ENCODE data around the gene HECW1. TPM values are rescaled to one million over a fixed set of nuclear protein-coding genes. Genes with fewer than 3 reads are reported as not detected.
"Not testable (repeated sequence)": the region's sequence is repeated elsewhere in the genome, so short reads cannot be mapped to it uniquely, and the experiment has no call there.

The HECW1 gene
- total RNA-seq, 4 donors from 2014 or later, result 0.83 to 3.9 (median 2.7) TPM; not detected in 1

DNA sequence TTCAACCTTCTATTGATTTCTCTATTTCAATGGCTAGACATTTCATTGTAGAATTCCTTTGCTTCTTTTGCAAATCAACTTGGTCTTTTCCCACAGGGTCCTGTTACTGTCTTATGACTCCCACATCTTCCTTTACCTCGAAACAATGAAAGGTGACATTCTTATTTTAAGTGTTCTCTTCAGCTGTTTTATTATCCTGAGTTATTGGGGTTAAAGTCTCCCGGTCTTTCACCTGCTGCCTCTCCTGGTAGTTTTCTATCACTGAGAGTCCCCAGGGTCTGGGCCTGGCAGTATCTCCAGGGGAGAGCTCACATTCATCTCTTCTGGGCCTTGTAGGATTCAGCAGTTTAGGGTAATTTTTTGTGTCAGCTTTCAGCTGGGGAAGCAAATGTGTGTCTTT lies 95.8 kb downstream of the HECW1 start:
- Histone ChIP-seq H3K4me3 (no peak overlapping the region), H3K27me3 (no peaks in the 10 kb centered on the region), H3K9me3 (no peaks in the 10 kb centered on the region), H3K27ac (no peak overlapping the region), H3K36me3 (no peaks in the 10 kb centered on the region), H3K4me1 (no peaks in the 10 kb centered on the region)
- no peak for TF ChIP-seq POLR2A (IDR thresholded peaks at IDR 0.05)
- TF ChIP-seq, protein P1, sequence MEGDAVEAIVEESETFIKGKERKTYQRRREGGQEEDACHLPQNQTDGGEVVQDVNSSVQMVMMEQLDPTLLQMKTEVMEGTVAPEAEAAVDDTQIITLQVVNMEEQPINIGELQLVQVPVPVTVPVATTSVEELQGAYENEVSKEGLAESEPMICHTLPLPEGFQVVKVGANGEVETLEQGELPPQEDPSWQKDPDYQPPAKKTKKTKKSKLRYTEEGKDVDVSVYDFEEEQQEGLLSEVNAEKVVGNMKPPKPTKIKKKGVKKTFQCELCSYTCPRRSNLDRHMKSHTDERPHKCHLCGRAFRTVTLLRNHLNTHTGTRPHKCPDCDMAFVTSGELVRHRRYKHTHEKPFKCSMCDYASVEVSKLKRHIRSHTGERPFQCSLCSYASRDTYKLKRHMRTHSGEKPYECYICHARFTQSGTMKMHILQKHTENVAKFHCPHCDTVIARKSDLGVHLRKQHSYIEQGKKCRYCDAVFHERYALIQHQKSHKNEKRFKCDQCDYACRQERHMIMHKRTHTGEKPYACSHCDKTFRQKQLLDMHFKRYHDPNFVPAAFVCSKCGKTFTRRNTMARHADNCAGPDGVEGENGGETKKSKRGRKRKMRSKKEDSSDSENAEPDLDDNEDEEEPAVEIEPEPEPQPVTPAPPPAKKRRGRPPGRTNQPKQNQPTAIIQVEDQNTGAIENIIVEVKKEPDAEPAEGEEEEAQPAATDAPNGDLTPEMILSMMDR (IDR thresholded peaks at IDR 0.05), result no peak
- DNase-seq, result no peak

DNA sequence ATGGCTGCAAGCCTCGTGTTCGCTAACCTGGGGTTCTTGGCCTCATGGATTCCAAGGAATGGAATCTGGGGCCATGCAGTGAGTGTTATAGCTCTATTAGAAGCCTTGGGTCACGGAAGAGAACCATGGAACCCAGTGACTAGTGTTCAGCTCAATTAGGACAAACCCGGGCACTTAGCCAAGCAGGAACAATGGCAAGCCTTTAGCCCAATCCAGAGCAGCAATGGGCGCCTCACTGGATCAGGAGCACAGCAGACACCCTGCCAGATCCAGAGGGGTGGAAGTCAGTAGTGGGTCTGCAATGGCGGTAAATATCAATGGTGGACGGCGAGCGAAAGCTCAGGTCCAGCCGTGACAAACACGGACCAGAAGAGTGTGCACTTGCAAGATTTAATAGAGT lies 98.1 kb downstream of the HECW1 start:
- H3K4me3 ChIP-seq, H3K27me3 ChIP-seq, H3K27ac ChIP-seq, H3K4me1 ChIP-seq, H3K36me3 ChIP-seq, H3K9me3 ChIP-seq, DNase-seq: not testable (repeated sequence)

DNA sequence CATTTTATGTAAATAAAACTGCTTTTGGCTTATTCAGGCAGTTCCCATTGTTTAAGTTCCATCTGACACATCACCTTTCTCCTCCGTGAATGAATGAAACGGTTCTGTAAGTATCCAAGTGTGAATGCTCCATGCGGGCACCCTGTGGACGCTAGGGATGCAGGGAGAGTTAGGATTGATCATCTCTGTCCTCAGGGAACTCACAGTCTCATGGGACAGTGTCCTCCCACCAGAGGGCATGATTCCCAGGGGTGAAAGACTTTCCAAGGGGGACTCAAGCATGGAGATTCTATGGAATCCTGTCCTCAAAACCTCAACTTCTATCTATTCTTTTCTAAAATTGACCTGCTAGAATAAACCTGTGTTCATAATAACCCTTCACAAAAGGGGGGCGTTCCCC lies 98.8 kb downstream of the HECW1 start:
- no peaks in the 10 kb centered on the region for H3K27me3 ChIP-seq
- H3K4me3 ChIP-seq, result no peak overlapping the region
- H3K36me3 ChIP-seq, result no peaks in the 10 kb centered on the region
- no peaks in the 10 kb centered on the region for H3K4me1 ChIP-seq
- no peak for TF ChIP-seq POLR2A (IDR thresholded peaks at IDR 0.05)
- TF ChIP-seq, protein P1 (IDR thresholded peaks at IDR 0.05), result no peak
- H3K27ac ChIP-seq, result no peak overlapping the region
- no peaks in the 10 kb centered on the region for H3K9me3 ChIP-seq
- DNase-seq, result no peak

DNA sequence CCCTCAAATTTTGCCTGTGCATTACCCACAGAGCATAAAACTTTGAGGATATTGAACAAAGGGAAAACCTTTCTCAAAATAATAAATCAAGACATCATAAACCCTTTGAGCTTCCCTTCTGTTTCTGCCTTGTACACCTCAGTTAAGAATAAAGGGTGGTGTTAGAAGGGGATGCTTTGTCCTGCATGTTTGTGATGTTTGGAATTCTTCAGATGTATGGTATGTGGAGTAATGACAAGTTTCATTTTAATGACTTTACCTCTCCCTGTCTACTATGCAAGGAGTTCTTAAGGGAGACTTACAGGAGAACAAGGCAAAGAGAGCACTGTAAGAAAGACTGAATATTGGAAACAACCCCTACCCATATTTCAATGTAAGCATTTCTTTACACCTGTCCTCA lies 99.2 kb downstream of the HECW1 start:
- Histone ChIP-seq H3K9me3 (no peaks in the 10 kb centered on the region), H3K27me3 (no peaks in the 10 kb centered on the region), H3K27ac (no peak overlapping the region), H3K4me1 (no peaks in the 10 kb centered on the region), H3K4me3 (no peak overlapping the region), H3K36me3 (no peaks in the 10 kb centered on the region)
- no peak for TF ChIP-seq POLR2A (IDR thresholded peaks at IDR 0.05)
- TF ChIP-seq, protein P1 (IDR thresholded peaks at IDR 0.05), result no peak
- no peak for DNase-seq

DNA sequence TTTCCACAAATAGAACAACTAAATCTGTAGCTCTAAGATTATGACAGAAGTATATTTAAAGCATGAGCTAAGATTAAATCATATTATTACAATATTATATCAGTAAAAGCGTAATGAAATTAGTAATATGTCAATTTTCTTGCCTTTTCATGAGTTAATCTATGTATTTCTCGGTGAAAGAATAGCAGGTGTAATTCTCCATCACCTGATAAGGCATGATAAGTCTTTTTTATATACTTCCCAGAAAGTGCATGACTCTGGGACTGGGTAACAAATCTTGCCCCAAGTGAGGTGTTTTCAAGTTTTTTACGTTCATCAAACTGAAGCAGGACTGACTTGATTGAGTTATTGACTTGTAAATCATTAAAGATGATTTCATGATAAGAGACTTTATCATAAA lies 100.5 kb downstream of the HECW1 start:
- no peaks in the 10 kb centered on the region for H3K36me3 ChIP-seq
- no peak overlapping the region for H3K27ac ChIP-seq
- TF ChIP-seq, protein P1 (IDR thresholded peaks at IDR 0.05), result no peak
- no peak for TF ChIP-seq POLR2A (IDR thresholded peaks at IDR 0.05)
- H3K27me3 ChIP-seq, result no peaks in the 10 kb centered on the region
- DNase-seq, result no peak
- no peaks in the 10 kb centered on the region for H3K4me1 ChIP-seq
- no peaks in the 10 kb centered on the region for H3K9me3 ChIP-seq
- H3K4me3 ChIP-seq, result no peak overlapping the region

DNA sequence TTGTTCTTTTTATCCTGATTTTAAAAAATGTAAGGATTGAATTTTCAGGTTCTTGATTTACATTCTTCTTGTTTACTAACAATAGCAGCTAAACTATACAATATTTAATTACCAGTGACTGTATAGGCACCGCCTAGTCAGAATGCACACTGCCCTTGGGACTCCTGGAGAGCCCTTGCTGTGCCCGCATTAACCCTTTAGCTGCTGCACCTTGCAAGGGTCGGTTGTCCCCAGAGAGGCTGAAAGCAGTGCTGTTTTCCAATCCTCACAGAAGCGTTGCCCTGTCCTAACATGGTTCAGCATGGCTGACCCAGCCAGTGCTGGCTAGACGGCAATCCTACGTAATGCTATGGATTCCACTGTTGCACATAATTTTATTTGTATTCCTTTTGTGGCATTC lies 102.6 kb downstream of the HECW1 start:
- Histone ChIP-seq H3K4me1 (no peaks in the 10 kb centered on the region), H3K27ac (no peak overlapping the region), H3K27me3 (no peaks in the 10 kb centered on the region), H3K9me3 (no peaks in the 10 kb centered on the region), H3K36me3 (no peaks in the 10 kb centered on the region), H3K4me3 (no peak overlapping the region)
- no peak for DNase-seq
- no peak for TF ChIP-seq POLR2A (IDR thresholded peaks at IDR 0.05)
- TF ChIP-seq, protein P1 (IDR thresholded peaks at IDR 0.05), result no peak
